Stomach (tissue), 4 donors: ENCODE measurements around the gene TAOK1.

Source experiments
- CTCF ChIP-seq, 7 experiments: fragments of 450-650 bp in 4 of 7; fragments of 200-600 bp in 3 of 7; sonication (generic) in 3 of 7; IDR thresholded peaks; one replicate each; pipeline ENCODE4 v1.5.1; 2016 to 2019; ENCODE audit warnings: antibody characterized with exemption in 7 of 7, control low read depth in 2 of 7, mild to moderate bottlenecking in 1 of 7
- POLR2A ChIP-seq, 4 donors: fragments of 450-650 bp; IDR thresholded peaks; one replicate each; pipeline ENCODE4 v1.6.1; 2016; ENCODE audit warnings: antibody characterized with exemption in 4 of 4, control low read depth in 2 of 4, mild to moderate bottlenecking in 1 of 4, moderate library complexity in 1 of 4
- POLR2AphosphoS5 ChIP-seq, 3 donors: sonication (generic); formaldehyde crosslinking; IDR thresholded peaks; one replicate each; pipeline ENCODE4 v1.6.1; 2016; ENCODE audit warnings: antibody characterized with exemption in 3 of 3

- TF ChIP-seq CTCF (IDR thresholded peaks at IDR 0.05) = no peak
- no peak for TF ChIP-seq POLR2AphosphoS5 (IDR thresholded peaks at IDR 0.05)
- TF ChIP-seq POLR2A (IDR thresholded peaks at IDR 0.05) = no peak
These were observed 201.1 kb downstream of the TAOK1 start for GRCh38 chr17:29591146-29591736.
